IMR-90 (cell line): Measurements from ENCODE around the gene HSPA9. TPM values are rescaled to one million over a fixed set of nuclear protein-coding genes. Genes with fewer than 3 reads are reported as not detected.

Experiments used
- ATAC-seq: fragments of 200-7000 bp; cut with Tn5 transposase; 2 replicates; pipeline ENCODE4 v1.9.1; 2020; ENCODE audit warnings: low read depth, mild to moderate bottlenecking, moderate library complexity
- BruUV-seq: library from RNA; stranded (reverse); fragments of 400-500 nt; replicated peaks from 2 replicates; lab custom pipeline; 2021; lab: Mats Ljungman, UMichigan
- CTCF ChIA-PET: fragments of 300-600 bp; formaldehyde crosslinking; extraction: SDS; loops from one replicate; lab custom pipeline; 2021; ENCODE audit warnings: antibody characterized with exemption; lab: Yijun Ruan, JAX
- POLR2A ChIA-PET: fragments of 300-600 bp; sonication (Branson Sonifier 250); formaldehyde crosslinking; loops from one replicate; lab custom pipeline; 2022; ENCODE audit warnings: antibody characterized with exemption; ENCODE audit not compliant: unreplicated experiment; lab: Charles Lee
- DNase-seq: peaks from one replicate; pipeline ENCODE4 v3.0.0; 2013
- H2AFZ ChIP-seq: replicated peaks from 2 replicates; pipeline ENCODE3; 2013; ENCODE audit warnings: low read length, mild to moderate bottlenecking; ENCODE audit not compliant: poor library complexity
- H2AK5ac ChIP-seq: 2 replicates; pipeline ENCODE4 v1.6.1; 2013; ENCODE audit warnings: low read depth, low read length, inconsistent platforms
- H2AK9ac ChIP-seq: replicated peaks from 2 replicates; pipeline ENCODE3; 2013; ENCODE audit warnings: mild to moderate bottlenecking, low read depth, low read length, moderate library complexity; ENCODE audit not compliant: poor library complexity
- H2BK120ac ChIP-seq: 2 replicates; pipeline ENCODE4 v1.6.1; 2013; ENCODE audit warnings: low read depth, low read length, inconsistent platforms
- H2BK15ac ChIP-seq: 3 replicates; pipeline ENCODE4 v1.6.1; 2013; ENCODE audit warnings: low read depth, low read length, inconsistent platforms
- H2BK20ac ChIP-seq: 2 replicates; pipeline ENCODE4 v1.6.1; 2013; ENCODE audit warnings: low read depth, mild to moderate bottlenecking, inconsistent platforms, low read length, moderate library complexity
- H2BK5ac ChIP-seq: 2 replicates; pipeline ENCODE4 v1.6.1; 2013; ENCODE audit warnings: mild to moderate bottlenecking, low read depth, low read length, inconsistent platforms; ENCODE audit not compliant: poor library complexity, severe bottlenecking
- H3K14ac ChIP-seq: replicated peaks from 2 replicates; pipeline ENCODE4 v1.6.1; 2013; ENCODE audit warnings: low read depth, low read length, inconsistent platforms
- H3K18ac ChIP-seq: 2 replicates; pipeline ENCODE4 v1.6.1; 2013; ENCODE audit warnings: low read depth, low read length, control low read depth
- H3K23ac ChIP-seq: 2 replicates; pipeline ENCODE4 v1.6.1; 2013; ENCODE audit warnings: low read depth, low read length, inconsistent platforms
- H3K27ac ChIP-seq: 2 replicates; pipeline ENCODE4 v1.5.1; 2013; ENCODE audit warnings: mild to moderate bottlenecking, control low read depth, low read length; ENCODE audit not compliant: insufficient read depth
- H3K27me3 ChIP-seq: 2 replicates; pipeline ENCODE4 v1.6.1; 2013; ENCODE audit warnings: low read length; ENCODE audit not compliant: control insufficient read depth, insufficient read depth
- H3K36me3 ChIP-seq: 2 replicates; pipeline ENCODE4 v1.6.1; 2013; ENCODE audit warnings: low read length, mixed read lengths; ENCODE audit not compliant: control insufficient read depth, insufficient read depth
- H3K4ac ChIP-seq: 2 replicates; pipeline ENCODE4 v1.6.1; 2013; ENCODE audit warnings: low read depth, low read length, inconsistent platforms
- H3K4me1 ChIP-seq: 2 replicates; pipeline ENCODE4 v1.6.1; 2013; ENCODE audit warnings: low read length, mixed read lengths; ENCODE audit not compliant: control insufficient read depth, insufficient read depth
- H3K4me2 ChIP-seq: 2 replicates; pipeline ENCODE4 v1.6.1; 2013; ENCODE audit warnings: low read depth, mild to moderate bottlenecking, control low read depth, low read length, moderate library complexity
- H3K4me3 ChIP-seq: 2 replicates; pipeline ENCODE4 v1.5.1; 2013; ENCODE audit warnings: low read depth, mild to moderate bottlenecking, control low read depth, low read length, moderate library complexity; ENCODE audit not compliant: insufficient read depth
- H3K56ac ChIP-seq: 2 replicates; pipeline ENCODE4 v1.6.1; 2013; ENCODE audit warnings: low read length, inconsistent platforms; ENCODE audit not compliant: insufficient read depth; ENCODE audit errors: extremely low read depth
- H3K79me1 ChIP-seq, 2 experiments: 2 replicates each; pipeline ENCODE4 v1.6.1; 2013; ENCODE audit warnings: low read length in 2 of 2, inconsistent platforms in 1 of 2, low read depth in 1 of 2
- H3K9ac ChIP-seq: 2 replicates; pipeline ENCODE4 v1.6.1; 2013; ENCODE audit warnings: low read depth, low read length, control low read depth
- H3K9me1 ChIP-seq: 2 replicates; pipeline ENCODE4 v1.6.1; 2013; ENCODE audit warnings: low read length, inconsistent platforms; ENCODE audit not compliant: insufficient read depth
- H3K9me3 ChIP-seq: 2 replicates; pipeline ENCODE4 v1.6.1; 2013; ENCODE audit warnings: low read length; ENCODE audit not compliant: control insufficient read depth, insufficient read depth
- H4K20me1 ChIP-seq: 2 replicates; pipeline ENCODE4 v1.6.1; 2013; ENCODE audit warnings: low read length, inconsistent platforms; ENCODE audit not compliant: insufficient read depth
- H4K5ac ChIP-seq: 2 replicates; pipeline ENCODE4 v1.6.1; 2013; ENCODE audit warnings: mild to moderate bottlenecking, low read depth, low read length, control low read depth
- H4K8ac ChIP-seq, 2 experiments: 2 replicates each; pipeline ENCODE4 v1.6.1; 2013; ENCODE audit warnings: low read depth in 2 of 2, low read length in 2 of 2, control low read depth in 1 of 2, inconsistent platforms in 1 of 2
- H4K91ac ChIP-seq: 2 replicates; pipeline ENCODE4 v1.6.1; 2013; ENCODE audit warnings: low read depth, low read length, inconsistent platforms; ENCODE audit not compliant: insufficient read depth
- BHLHE40 ChIP-seq: fragments of 150-350 bp; IDR thresholded peaks from 2 replicates; pipeline ENCODE4 v1.6.1; 2016; ENCODE audit warnings: mild to moderate bottlenecking, low read depth, low read length
- CEBPB ChIP-seq: IDR thresholded peaks from 2 replicates; pipeline ENCODE4 v1.6.1; 2012; ENCODE audit warnings: low read depth, low read length, improper control_type of control experiment
- CHD1 ChIP-seq: IDR thresholded peaks from 2 replicates; pipeline ENCODE4 v1.6.1; 2012; ENCODE audit warnings: low read depth, low read length, improper control_type of control experiment
- FOS ChIP-seq: fragments of 150-350 bp; IDR thresholded peaks from 2 replicates; pipeline ENCODE4 v1.6.1; 2016; ENCODE audit warnings: low read depth, low read length
- MAFK ChIP-seq: IDR thresholded peaks from 2 replicates; pipeline ENCODE4 v1.6.1; 2012; ENCODE audit warnings: low read depth, low read length, improper control_type of control experiment
- MAZ ChIP-seq: IDR thresholded peaks from 2 replicates; pipeline ENCODE4 v1.6.1; 2012; ENCODE audit warnings: low read depth, mild to moderate bottlenecking, low read length, improper control_type of control experiment, moderate library complexity, borderline replicate concordance
- MXI1 ChIP-seq: IDR thresholded peaks from 2 replicates; pipeline ENCODE4 v1.6.1; 2012; ENCODE audit warnings: low read depth, mild to moderate bottlenecking, low read length, moderate library complexity, borderline replicate concordance
- NFE2L2 ChIP-seq: fragments of 150-350 bp; IDR thresholded peaks from 2 replicates; pipeline ENCODE4 v1.6.1; 2016; ENCODE audit warnings: low read depth, mild to moderate bottlenecking, low read length
- POLR2A ChIP-seq: IDR thresholded peaks from 2 replicates; pipeline ENCODE4 v1.6.1; 2012; ENCODE audit warnings: mild to moderate bottlenecking, low read depth, low read length
- RFX5 ChIP-seq: IDR thresholded peaks from 2 replicates; pipeline ENCODE4 v1.8.0; 2012; ENCODE audit warnings: low read depth, mild to moderate bottlenecking, low read length, moderate library complexity
- SMC3 ChIP-seq: fragments of 150-350 bp; IDR thresholded peaks from 2 replicates; pipeline ENCODE4 v1.6.1; 2016; ENCODE audit warnings: low read depth, mild to moderate bottlenecking, antibody characterized with exemption, low read length, moderate library complexity
- WGBS, 2 experiments: methylation state at CpG; one replicate each; pipeline versions ENCODE4 v1.1.5 to v1.1.7; 2013; ENCODE audit warnings: missing lambda C conversion rate in 2 of 2; ENCODE audit not compliant: insufficient read length in 1 of 2; ENCODE audit errors: extremely low coverage in 2 of 2; 5-methylcytosine and 5-hydroxymethylcytosine counted together
- dilution Hi-C: fragments of 300-500 bp; cut with HindIII; formaldehyde crosslinking; loops from one replicate; pipeline ENCODE4 v1.14.3; 2018; ENCODE audit warnings: low sequenced_read_pairs; ENCODE audit not compliant: unreplicated experiment
- in situ Hi-C: fragments of 300-500 bp; cut with MboI; formaldehyde crosslinking; loops from 3 replicates; pipeline ENCODE4 v1.14.3; 2019; ENCODE audit warnings: low sequenced_read_pairs, inconsistent platforms, mixed read lengths
- intact Hi-C: fragments of 100-400 bp; cut with micrococcal nuclease; formaldehyde crosslinking; loops from 2 replicates; pipeline ENCODE4 v1.10.0; 2022
- polyA plus RNA-seq, 3 experiments: library from polyadenylated mRNA; depleted of rRNA; stranded (reverse); fragments of >200 nt; gene quantifications; 2 replicates each; pipeline ENCODE4 v1.2.3, GENCODE V29; 2012; ENCODE audit warnings: low replicate concordance in 1 of 3
- total RNA-seq: library from RNA; depleted of rRNA; stranded (reverse); fragments of >200 nt; gene quantifications from 2 replicates; pipeline ENCODE4 v1.2.3, GENCODE V29; 2012
- TF ChIP-seq, protein P1 (sequence below): conservative IDR thresholded peaks from 2 replicates; pipeline ENCODE4 v1.5.1; 2012; ENCODE audit warnings: mild to moderate bottlenecking, low read depth, low read length, improper control_type of control experiment
- TF ChIP-seq, protein P2 (sequence below): fragments of 150-350 bp; IDR thresholded peaks from 2 replicates; pipeline ENCODE4 v1.6.1; 2017; ENCODE audit warnings: mild to moderate bottlenecking, antibody characterized with exemption, low read length, low read depth

Gene HSPA9
- total and polyA plus RNA-seq, 2 of the 4 experiments (the other 2 are of a cell fraction): 157 to 472 TPM

GRCh38 chr5:138573223-138573622, 2.0 kb downstream of the HSPA9 start:
- 89% methylated on average over 2 of the region's 8 CpGs; no CpG with 5 or more reads in 1 of the 2 experiments for WGBS, 2 experiments

More at GRCh38 chr5:138573223-138573622, 2.0 kb downstream of the HSPA9 start:
- Histone ChIP-seq H3K4me2 (no peak overlapping the region), H2BK20ac (no peak overlapping the region), H3K27me3 (no peaks in the 10 kb centered on the region), H3K56ac (no peak overlapping the region), H2AK9ac (no peak overlapping the region), H2AFZ (no peak overlapping the region), H2BK120ac (no peak overlapping the region), H4K8ac (no peak overlapping the region), H2AK5ac (no peak overlapping the region), H3K27ac (no peak overlapping the region), H3K79me1 (peaks cover 23 to 48% of the 10 kb centered on the region in 2 experiments), H3K14ac (no peak overlapping the region), H3K4ac (no peak overlapping the region), H3K9me1 (0 out of 2 replicates have a peak, but pooled peaks cover 4% of the 10 kb centered on the region), H3K18ac (no peak overlapping the region), H4K91ac (no peak overlapping the region), H3K9me3 (no peaks in the 10 kb centered on the region), H4K5ac (no peak overlapping the region), H3K36me3 (peaks cover 41% of the 10 kb centered on the region), H2BK15ac (no peak overlapping the region), H3K4me3 (no peak overlapping the region), H4K20me1 (peaks cover 38% of the 10 kb centered on the region), H2BK5ac (no peak overlapping the region), H3K9ac (no peak overlapping the region), H3K23ac (no peak overlapping the region), H3K4me1 (peaks cover 2% of the 10 kb centered on the region)
- ChIA-PET CTCF (interaction anchor here (0.7 kb wide), 1 partner anchor 297 kb away, joined by 3 read pairs; no protein-coding TSS in a partner anchor), POLR2A (no interaction called here)
- BruUV-seq: no TSS peak
- intact Hi-C loops (no loop called here), in situ Hi-C loops (loop anchor here (10.0 kb wide), 1 partner anchor 692 kb away; no protein-coding TSS in a partner anchor), dilution Hi-C loops (no loop called here)
- no peak for ATAC-seq
- no peak for TF ChIP-seq CEBPB
- no peak for TF ChIP-seq NFE2L2
- TF ChIP-seq BHLHE40: no peak
- no peak for TF ChIP-seq MAZ
- TF ChIP-seq CHD1: no peak
- TF ChIP-seq, protein P1, sequence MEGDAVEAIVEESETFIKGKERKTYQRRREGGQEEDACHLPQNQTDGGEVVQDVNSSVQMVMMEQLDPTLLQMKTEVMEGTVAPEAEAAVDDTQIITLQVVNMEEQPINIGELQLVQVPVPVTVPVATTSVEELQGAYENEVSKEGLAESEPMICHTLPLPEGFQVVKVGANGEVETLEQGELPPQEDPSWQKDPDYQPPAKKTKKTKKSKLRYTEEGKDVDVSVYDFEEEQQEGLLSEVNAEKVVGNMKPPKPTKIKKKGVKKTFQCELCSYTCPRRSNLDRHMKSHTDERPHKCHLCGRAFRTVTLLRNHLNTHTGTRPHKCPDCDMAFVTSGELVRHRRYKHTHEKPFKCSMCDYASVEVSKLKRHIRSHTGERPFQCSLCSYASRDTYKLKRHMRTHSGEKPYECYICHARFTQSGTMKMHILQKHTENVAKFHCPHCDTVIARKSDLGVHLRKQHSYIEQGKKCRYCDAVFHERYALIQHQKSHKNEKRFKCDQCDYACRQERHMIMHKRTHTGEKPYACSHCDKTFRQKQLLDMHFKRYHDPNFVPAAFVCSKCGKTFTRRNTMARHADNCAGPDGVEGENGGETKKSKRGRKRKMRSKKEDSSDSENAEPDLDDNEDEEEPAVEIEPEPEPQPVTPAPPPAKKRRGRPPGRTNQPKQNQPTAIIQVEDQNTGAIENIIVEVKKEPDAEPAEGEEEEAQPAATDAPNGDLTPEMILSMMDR: no peak
- TF ChIP-seq SMC3: no peak
- TF ChIP-seq MAFK: no peak
- TF ChIP-seq, protein P2, sequence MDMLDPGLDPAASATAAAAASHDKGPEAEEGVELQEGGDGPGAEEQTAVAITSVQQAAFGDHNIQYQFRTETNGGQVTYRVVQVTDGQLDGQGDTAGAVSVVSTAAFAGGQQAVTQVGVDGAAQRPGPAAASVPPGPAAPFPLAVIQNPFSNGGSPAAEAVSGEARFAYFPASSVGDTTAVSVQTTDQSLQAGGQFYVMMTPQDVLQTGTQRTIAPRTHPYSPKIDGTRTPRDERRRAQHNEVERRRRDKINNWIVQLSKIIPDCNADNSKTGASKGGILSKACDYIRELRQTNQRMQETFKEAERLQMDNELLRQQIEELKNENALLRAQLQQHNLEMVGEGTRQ: no peak
- no peak for TF ChIP-seq FOS
- no peak for TF ChIP-seq POLR2A
- TF ChIP-seq MXI1: no peak
- no peak for TF ChIP-seq RFX5
- no peak for DNase-seq
